ENCODE data around the gene FAM124B.

FAM124B gene

DNA sequence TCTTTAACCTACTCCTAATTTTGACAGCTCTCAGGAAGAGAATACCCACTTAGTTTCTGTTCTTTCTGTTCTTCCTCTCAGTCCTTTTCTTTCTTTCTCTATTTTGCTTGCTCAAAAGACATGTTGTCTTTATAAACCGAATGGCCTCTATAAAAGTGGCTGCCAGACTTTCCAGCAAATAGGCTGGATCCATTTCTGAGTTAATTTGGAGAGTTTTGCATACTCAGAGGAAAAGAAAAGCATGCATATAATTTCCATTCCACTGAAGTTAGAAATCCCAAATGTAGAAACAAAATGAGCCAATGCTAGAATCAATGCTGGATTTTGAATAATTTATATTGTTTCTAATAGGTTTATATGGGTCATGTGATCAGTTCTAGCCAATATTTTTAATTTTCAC, 65.9 kb downstream of the FAM124B start:
- Histone ChIP-seq H3K36me3 (replicated peaks; ENCODE audit: low read depth, low read length) (no peaks in the 10 kb centered on the region), H3K9me3 (ENCODE audit: insufficient read depth, low read length) (no peaks in the 10 kb centered on the region), H3K27ac (ENCODE audit: low read length) (no peak overlapping the region)

GRCh38 chr2:224334726-224335125, 67.2 kb downstream of the FAM124B start:
- H3K79me2 ChIP-seq (ENCODE audit: low read length): no peaks in the 10 kb centered on the region
- TF ChIP-seq CTCF (IDR thresholded peaks at IDR 0.05; ENCODE audit: low read depth, low read length) (no peak), EZH2phosphoT487 (IDR thresholded peaks at IDR 0.05; ENCODE audit: low read depth) (no peak)

More for the DNA sequence above, 65.9 kb downstream of the FAM124B start:
- Histone ChIP-seq H3K79me2 (ENCODE audit: low read length) (no peaks in the 10 kb centered on the region), H2AFZ (ENCODE audit: low read depth, low read length) (no peak overlapping the region), H3K4me2 (ENCODE audit: low read length) (no peak overlapping the region), H3K27me3 (ENCODE audit: low read depth, low read length) (no peaks in the 10 kb centered on the region), H3K4me3 (ENCODE audit: low read length) (no peak overlapping the region), H3K4me1 (ENCODE audit: low read length) (no peaks in the 10 kb centered on the region), H4K20me1 (ENCODE audit: insufficient read depth, low read length) (no peaks in the 10 kb centered on the region), H3K9ac (ENCODE audit: low read length) (no peak overlapping the region)
- TF ChIP-seq EZH2phosphoT487 (IDR thresholded peaks at IDR 0.05; ENCODE audit: low read depth) (no peak), CTCF (IDR thresholded peaks at IDR 0.05; ENCODE audit: low read depth, low read length) (no peak)

DNA sequence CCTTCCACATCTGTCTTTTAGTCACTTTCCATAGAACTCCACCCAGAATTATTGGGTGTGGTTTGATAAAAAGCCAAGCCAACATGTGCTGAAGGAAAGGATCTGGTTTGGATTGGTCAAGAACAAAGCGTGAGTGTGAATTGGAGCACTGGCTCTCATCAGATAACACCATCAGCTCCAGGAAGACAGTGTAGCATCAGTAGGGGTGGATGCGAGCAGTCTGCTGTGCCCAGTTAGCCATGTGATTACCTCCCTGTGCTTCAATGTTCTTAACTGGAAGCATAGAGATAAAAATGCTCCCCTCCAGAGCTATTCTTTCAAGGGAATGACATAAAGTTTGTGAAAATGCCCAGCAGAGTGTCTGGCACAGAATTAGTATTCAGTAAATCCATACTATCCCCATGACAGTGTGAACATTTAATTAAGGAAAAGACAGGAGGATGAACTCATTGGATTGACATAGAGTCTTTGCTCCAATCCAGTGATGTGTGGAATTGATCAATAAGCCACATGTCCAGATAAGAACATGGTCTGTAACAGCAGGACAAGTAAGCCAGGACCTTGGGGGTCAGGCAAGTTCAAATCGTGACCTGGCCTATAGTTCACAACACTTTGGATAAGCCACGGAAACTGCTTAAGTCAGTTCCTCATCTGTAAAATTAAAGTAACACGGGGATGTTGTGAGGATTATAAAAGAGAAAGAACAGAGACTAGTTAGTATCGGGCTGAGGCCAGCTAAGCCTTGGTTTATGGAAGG, 68.0 kb downstream of the FAM124B start:
- Histone ChIP-seq H3K27ac (ENCODE audit: low read length) (no peak overlapping the region), H3K36me3 (replicated peaks; ENCODE audit: low read depth, low read length) (no peaks in the 10 kb centered on the region), H2AFZ (ENCODE audit: low read depth, low read length) (no peak overlapping the region), H3K4me2 (ENCODE audit: low read length) (no peak overlapping the region), H3K4me3 (ENCODE audit: low read length) (no peak overlapping the region), H3K27me3 (ENCODE audit: low read depth, low read length) (no peaks in the 10 kb centered on the region), H4K20me1 (ENCODE audit: insufficient read depth, low read length) (no peaks in the 10 kb centered on the region), H3K79me2 (ENCODE audit: low read length) (no peaks in the 10 kb centered on the region), H3K9ac (ENCODE audit: low read length) (no peak overlapping the region), H3K4me1 (ENCODE audit: low read length) (no peaks in the 10 kb centered on the region), H3K9me3 (ENCODE audit: insufficient read depth, low read length) (no peaks in the 10 kb centered on the region)
- TF ChIP-seq EZH2phosphoT487 (IDR thresholded peaks at IDR 0.05; ENCODE audit: low read depth) (no peak), CTCF (IDR thresholded peaks at IDR 0.05; ENCODE audit: low read depth, low read length) (no peak)

More at GRCh38 chr2:224334726-224335125, 67.2 kb downstream of the FAM124B start:
- Histone ChIP-seq H3K4me3 (ENCODE audit: low read length) (no peak overlapping the region), H3K27me3 (ENCODE audit: low read depth, low read length) (no peaks in the 10 kb centered on the region), H2AFZ (ENCODE audit: low read depth, low read length) (no peak overlapping the region), H3K27ac (ENCODE audit: low read length) (no peak overlapping the region), H3K36me3 (replicated peaks; ENCODE audit: low read depth, low read length) (no peaks in the 10 kb centered on the region), H3K4me2 (ENCODE audit: low read length) (no peak overlapping the region), H3K9me3 (ENCODE audit: insufficient read depth, low read length) (no peaks in the 10 kb centered on the region), H3K4me1 (ENCODE audit: low read length) (no peaks in the 10 kb centered on the region), H3K9ac (ENCODE audit: low read length) (no peak overlapping the region), H4K20me1 (ENCODE audit: insufficient read depth, low read length) (no peaks in the 10 kb centered on the region)

GRCh38 chr2:224331698-224332097, 70.2 kb downstream of the FAM124B start:
- H3K27ac ChIP-seq (ENCODE audit: low read length): no peak overlapping the region
- H3K27me3 ChIP-seq (ENCODE audit: low read depth, low read length): no peaks in the 10 kb centered on the region
- no peaks in the 10 kb centered on the region for H4K20me1 ChIP-seq (ENCODE audit: insufficient read depth, low read length)
- no peaks in the 10 kb centered on the region for H3K36me3 ChIP-seq (replicated peaks; ENCODE audit: low read depth, low read length)
- no peak overlapping the region for H3K4me2 ChIP-seq (ENCODE audit: low read length)
- H3K4me1 ChIP-seq (ENCODE audit: low read length): no peaks in the 10 kb centered on the region
- TF ChIP-seq EZH2phosphoT487 (IDR thresholded peaks at IDR 0.05; ENCODE audit: low read depth): no peak
- TF ChIP-seq CTCF (IDR thresholded peaks at IDR 0.05; ENCODE audit: low read depth, low read length): no peak
- no peak overlapping the region for H2AFZ ChIP-seq (ENCODE audit: low read depth, low read length)
- no peaks in the 10 kb centered on the region for H3K79me2 ChIP-seq (ENCODE audit: low read length)
- H3K9ac ChIP-seq (ENCODE audit: low read length): no peak overlapping the region
- no peaks in the 10 kb centered on the region for H3K9me3 ChIP-seq (ENCODE audit: insufficient read depth, low read length)
- no peak overlapping the region for H3K4me3 ChIP-seq (ENCODE audit: low read length)

Data from OCI-LY3 (cell line).